IPS-NIHi7 (cell line): Measurements from ENCODE around the gene CAMK2D.

Source experiments
- DNase-seq: peaks from one replicate; pipeline ENCODE4 v3.0.0; 2012; ENCODE audit warnings: mixed read lengths; ENCODE audit errors: extremely low spot score

The CAMK2D gene

GRCh38 chr4:113604955-113605354 is 156.6 kb downstream of the CAMK2D start:
- DNase-seq, result no peak

GRCh38 chr4:113603911-113604310 is 157.6 kb downstream of the CAMK2D start:
- DNase-seq, result no peak

GRCh38 chr4:113602646-113603228 is 158.8 kb downstream of the CAMK2D start:
- DNase-seq, result no peak

- DNase-seq, result no peak
Observed at GRCh38 chr4:113601636-113602035, 159.9 kb downstream of the CAMK2D start.

- DNase-seq, result no peak
Observed at GRCh38 chr4:113596396-113596795, 165.1 kb downstream of the CAMK2D start.

GRCh38 chr4:113594231-113594556 is 167.3 kb downstream of the CAMK2D start:
- DNase-seq, result no peak

- no peak for DNase-seq
Observed at GRCh38 chr4:113593400-113594230, 167.9 kb downstream of the CAMK2D start.

- DNase-seq, result no peak
Observed at GRCh38 chr4:113591982-113592381, 169.6 kb downstream of the CAMK2D start.

GRCh38 chr4:113588895-113589668 is 172.5 kb downstream of the CAMK2D start:
- no peak for DNase-seq

GRCh38 chr4:113587640-113588275 is 173.8 kb downstream of the CAMK2D start:
- DNase-seq, result no peak

- DNase-seq, result no peak
Observed at GRCh38 chr4:113587156-113587555, 174.4 kb downstream of the CAMK2D start.

GRCh38 chr4:113586072-113586471 is 175.5 kb downstream of the CAMK2D start:
- DNase-seq, result no peak

GRCh38 chr4:113584407-113585150 is 177.0 kb downstream of the CAMK2D start:
- peak; percentile 66 for DNase-seq

- DNase-seq, result no peak
Observed at GRCh38 chr4:113582737-113583136, 178.8 kb downstream of the CAMK2D start.

GRCh38 chr4:113579360-113579759 is 182.2 kb downstream of the CAMK2D start:
- DNase-seq, result no peak

- DNase-seq, result no peak
Observed at GRCh38 chr4:113576947-113577678, 184.4 kb downstream of the CAMK2D start.

- no peak for DNase-seq
Observed at GRCh38 chr4:113575401-113575800, 186.1 kb downstream of the CAMK2D start.

- no peak for DNase-seq
Observed at GRCh38 chr4:113574636-113575103, 186.9 kb downstream of the CAMK2D start.

- no peak for DNase-seq
Observed at GRCh38 chr4:113572620-113573019, 188.9 kb downstream of the CAMK2D start.

- no peak for DNase-seq
Observed at GRCh38 chr4:113566015-113566795, 195.3 kb downstream of the CAMK2D start.
